Measurements from ENCODE around the gene SKIC8.

SKIC8 gene

DNA sequence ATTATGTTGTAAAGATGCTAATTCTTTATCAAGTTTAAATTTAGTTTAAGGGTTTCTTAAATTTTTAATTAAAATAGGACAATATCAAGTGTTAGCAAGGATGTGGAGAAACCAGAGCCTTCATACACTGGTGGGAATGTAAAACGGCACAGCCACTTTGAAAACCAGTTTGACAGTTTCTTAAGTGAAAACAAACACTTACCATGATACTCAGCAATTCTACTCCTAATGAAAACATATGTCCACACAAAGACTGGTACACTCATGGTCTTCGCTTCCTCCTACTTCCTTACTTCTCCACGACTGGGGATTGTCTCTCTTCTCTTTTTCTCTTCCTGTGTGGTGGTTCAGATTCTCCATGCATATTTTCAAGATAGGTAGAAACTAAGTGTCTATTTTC, 9.2 kb downstream of the SKIC8 start:
- DNase-seq, result no peak

DNA sequence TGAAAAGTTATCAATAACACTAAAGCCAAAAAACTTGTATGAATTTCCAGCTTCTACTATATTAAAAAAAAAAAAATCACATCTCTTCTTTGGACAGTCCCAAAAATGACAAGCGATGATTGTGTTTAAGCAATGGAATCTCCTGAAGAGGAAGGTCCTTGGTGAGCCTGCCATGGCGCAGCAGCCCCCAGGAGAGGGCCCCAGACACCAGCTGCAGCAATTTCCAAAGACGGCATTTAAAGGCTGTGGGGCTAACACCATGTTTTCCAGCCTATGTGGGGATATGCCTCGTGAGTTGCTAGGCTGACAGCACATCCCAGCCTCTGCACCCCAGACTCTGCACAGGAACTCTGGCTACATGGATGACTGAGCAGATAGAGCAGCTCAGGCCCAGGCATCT, 14.7 kb downstream of the SKIC8 start:
- DNase-seq, result no peak

DNA sequence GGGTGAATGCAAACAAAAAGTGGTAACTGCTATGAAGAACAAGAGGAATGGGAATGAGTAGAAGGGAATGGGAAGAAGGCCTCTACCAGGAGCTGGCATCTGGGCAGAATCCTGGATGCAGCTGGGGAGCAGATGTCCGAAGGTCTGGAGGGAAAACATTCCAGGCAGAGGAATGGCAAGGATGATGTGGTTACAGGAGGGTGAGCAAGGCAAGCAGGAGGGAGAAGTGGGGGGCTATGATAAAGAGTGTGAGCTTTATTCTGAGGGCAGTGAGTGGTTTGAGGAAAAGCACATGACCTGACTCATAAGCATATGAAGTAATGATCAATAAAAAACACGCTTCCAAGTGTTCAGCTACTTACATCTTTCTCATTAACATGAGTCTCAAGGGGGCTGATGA, 17.1 kb downstream of the SKIC8 start:
- DNase-seq, result no peak

DNA sequence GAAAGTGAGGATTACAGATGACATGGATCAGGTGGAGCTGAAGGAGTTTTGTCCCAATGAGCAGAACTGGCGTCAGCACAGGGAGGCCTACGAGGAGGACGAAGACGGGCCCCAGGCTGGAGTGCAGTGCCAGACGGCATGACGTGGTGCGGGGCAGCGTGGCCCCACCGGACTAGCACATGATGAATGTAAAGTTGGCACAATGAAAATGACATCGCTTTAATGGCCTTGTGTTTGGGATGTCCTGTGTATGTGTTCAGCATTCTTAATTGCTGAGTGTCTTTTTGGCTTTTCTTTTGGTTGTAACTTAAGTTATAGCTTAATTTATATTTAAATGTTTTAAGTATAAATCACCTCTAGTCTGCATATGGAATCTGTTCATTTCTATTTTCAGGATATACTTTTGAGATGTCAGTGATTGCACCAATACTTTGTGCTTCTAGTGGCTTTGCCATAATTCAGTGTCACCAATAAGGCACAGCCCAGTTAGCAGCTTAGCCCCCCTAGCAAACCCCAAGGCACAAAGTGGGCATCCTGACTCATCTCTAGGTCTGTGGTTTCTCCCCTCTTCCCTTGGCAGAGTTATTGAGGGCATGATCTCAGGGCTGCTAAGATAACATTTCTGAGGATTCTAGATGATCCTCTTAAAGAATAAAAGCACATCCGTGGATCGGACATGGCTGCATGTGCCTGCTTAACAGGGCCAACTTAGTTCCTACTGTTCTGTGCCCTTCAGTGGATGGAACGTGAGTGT, 18.9 kb downstream of the SKIC8 start:
- no peak for DNase-seq

DNA sequence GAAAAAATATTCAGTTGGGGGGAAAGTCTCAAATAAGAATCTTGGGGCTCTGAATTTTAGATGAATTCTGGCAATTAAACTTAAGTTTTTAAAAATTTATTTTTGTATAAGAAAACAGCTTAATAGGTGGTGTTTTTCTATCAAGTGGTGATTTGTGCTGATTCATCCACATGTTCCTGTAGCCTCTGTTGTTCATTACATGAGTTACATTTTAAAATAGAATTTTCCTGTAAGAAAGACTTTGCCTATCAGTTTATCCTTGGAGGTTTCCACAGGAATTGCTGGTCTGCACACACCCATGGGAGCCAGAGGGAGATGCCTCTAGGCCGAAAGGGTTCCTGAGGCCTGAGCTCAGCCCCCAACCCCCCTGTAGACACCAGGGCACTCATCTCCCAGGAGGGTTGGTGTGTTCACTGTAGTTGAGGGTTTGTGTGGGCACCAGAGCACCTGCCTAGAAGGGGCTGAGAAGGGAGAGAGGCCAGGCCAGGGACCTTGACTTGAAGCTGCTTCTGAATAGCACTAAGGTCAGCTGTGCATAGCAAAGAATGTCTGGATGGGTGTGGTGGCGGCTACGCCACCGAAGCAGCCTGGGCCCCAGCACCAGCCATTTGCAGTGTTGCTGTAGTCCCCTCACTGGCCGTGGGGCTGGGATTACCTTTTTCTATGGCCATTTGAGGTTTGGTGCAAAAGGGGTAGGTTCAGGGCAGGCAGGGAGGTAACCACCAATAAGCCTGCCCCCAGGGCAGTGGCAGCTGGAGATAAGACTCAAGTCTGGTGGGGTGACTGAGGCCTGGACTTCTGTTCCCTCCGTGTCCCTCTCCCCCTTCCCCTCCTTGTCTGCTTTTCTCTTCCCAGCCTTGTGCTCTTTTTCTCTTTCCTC, 23.1 kb downstream of the SKIC8 start:
- no peak for DNase-seq

DNA sequence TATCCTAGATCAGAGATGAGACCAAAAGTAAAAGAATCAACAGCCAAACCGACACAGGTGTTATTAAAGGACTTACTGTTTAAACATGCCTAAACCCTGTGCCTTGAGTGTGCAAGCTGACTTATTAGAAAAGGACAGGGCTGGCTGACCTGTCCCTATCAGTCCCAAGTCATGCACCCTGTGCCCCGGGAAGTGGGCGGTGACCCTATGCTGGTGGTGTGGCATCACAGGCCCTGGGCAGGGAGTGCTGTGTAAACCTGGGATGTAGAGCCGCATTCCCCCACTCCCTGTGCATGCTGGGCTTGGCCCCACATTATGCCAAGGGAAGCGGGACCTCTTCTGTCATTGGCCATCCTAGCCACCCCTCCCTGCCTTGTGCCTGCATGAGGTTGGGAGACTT, 24.4 kb downstream of the SKIC8 start:
- no peak for DNase-seq

DNA sequence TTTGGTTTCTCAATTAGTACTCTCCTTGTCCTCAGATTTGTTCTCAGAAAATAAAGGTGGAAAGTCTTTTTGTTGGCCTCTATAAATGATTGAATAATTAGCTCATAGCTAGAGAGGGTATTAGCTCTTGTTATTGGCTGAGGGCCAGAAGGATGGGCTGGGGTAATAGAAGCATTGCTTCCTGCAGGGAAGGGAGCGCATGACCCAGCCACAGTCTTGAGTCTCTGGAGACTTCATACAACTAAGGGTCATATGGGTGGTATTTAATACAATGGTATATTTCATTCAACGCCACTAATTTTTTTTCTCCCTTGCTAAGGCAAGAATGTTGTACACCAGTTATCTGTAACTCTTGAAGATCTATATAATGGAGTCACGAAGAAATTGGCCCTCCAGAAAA, 26.6 kb downstream of the SKIC8 start:
- no peak for DNase-seq

DNA sequence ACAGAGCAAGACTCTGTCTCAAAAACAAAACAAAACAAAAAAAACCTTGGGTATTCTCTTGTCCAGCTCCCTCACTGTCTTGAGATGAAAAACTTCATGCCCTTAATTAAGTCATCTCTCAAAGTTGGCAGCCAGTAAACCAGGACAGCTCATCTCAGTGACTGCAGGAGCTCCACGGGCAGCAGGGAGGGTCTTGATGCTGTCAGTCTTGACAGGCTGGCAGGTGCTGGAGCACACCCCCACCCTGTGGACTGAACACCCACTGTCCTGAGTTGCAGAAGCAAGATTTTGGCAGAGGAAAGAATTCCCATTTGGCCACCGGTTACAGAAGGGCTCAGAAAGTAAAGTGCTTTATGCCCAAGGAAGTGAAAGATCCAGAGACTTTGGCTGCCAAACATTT, 27.1 kb downstream of the SKIC8 start:
- no peak for DNase-seq

DNA sequence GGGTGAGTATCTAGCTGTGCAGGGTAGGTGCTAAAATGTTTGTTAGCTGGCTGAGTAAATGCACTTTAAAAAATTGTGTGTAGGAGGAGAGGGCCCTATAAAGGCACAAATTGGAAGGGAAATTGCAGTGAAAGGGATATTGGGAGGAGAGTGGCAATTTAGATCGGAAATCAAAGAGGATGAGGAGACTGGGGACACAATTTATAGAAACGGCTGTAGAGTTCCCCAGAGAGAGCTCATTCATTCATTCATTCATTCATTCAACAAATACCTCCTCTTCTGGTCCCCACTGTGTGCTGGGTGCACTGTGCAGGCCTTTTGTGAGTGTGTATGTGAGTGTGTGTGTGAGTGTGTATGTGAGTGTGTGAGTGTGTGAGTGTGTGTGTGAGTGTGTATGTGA, 32.6 kb downstream of the SKIC8 start:
- no peak for DNase-seq

DNA sequence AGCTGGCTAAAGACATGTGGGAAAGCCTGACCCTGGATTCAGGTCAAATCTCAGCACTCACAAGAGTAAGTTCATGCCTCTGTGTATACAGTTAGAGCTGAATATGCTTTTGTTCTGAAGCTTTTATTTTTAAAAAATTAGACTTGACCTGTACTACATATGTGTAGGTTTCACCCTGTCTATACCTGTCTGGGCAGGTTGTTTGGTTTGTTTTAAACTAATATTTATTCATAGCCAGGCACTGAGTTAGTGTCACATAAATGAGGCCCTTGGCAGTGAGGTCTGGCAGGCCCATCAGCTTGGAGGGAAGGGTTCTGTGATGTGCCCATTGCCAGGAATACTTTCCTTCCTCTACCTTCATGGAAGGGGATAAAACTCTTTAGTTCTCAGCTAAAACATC, 33.2 kb downstream of the SKIC8 start:
- no peak for DNase-seq

DNA sequence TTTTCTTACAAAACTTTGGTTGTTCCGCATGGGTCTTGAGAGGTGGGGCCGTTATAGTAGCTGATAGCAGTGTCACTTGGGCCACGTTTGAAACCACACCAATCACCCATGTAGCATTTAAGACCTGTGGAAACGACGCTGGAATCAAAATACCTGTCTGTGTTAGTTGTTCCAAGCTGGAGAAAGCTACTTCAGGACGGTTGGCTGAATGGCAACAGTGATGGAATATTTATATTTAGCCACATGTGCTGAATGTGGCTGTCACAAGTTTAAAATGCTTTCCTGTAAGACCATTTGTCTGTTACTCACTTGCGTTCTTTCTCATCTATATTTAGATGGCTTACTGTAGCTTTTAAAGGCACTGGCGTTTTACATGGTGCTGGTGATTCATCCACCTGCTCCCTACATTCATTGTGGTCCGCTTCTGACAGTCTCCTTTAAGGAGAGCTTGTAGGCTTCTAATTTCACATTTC, 33.6 kb downstream of the SKIC8 start:
- no peak for DNase-seq

DNA sequence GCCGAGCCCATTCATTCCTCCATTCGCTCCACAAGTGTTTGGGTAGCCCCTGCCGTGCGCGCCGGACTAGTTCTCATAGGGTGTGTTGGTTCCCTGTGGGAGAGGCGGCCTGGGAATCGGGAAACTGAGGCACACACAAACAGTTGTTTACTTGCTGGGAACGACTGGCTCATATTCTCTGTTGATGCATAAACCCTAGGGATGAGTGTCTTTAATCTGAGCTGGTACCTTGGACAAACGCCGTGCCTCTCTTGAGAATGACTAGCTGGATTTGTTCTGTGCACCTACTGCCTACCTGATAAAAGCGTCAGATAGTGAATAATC, 34.3 kb downstream of the SKIC8 start:
- DNase-seq, result no peak

DNA sequence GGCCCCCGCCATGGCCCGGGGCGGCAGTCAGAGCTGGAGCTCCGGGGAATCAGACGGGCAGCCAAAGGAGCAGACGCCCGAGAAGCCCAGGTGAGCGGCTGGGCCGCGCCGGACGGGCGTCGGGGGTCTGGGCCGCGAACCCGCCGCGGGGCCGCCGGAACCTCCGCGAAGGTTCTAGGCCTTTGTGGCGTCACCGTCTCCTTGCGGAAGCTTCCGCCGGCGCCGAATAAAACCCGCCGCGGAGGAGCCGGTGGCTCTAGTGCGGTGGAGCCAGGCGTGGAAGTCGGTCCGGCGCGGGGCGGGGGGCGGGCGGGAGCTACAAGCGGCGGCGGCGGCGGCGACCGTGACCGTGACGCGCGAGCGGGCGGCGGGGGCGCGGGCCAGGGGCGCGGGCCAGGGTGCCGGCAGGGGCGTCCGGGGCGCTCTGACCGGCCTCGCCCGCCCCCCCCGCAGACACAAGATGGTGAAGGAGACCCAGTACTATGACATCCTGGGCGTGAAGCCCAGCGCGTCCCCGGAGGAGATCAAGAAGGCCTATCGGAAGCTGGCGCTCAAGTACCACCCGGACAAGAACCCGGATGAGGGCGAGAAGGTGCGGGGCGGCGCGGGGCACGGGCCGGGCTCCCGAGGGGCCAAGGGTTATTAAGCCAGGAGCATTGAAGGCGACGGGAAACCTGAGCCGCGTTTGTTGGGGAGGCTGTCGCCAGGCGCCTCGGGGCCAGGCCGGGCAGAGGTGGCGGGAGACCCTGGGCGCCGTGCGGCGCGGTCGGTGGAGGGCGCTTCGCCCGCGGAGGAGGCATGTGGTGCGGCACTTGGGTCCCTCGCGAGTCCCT, 34.9 kb downstream of the SKIC8 start, which contains the start of gene DNAJA4:
DNAJA4 (plus strand) TSS at position 259 of the 833 bp plus-strand sequence; CDS start at position 461, 202 bp downstream.
- DNase-seq, result no peak

DNA sequence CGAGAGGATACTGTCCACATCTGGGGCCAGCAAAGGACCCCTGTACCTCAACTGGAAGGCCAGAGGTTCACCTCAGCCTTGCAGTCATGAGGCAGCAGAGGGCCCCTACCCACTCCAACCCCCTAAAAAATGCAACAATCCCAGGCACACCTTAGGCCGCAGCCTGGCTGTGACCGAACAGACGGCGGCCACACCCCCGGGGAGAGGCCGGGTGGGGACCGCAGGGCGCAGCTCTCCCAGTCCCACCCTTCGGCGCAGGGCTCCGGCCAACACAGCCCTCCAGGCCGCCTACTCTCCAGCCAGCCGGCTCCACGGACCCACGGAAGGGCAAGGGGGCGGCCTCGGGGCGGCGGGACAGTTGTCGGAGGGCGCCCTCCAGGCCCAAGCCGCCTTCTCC, 35.5 kb downstream of the SKIC8 start:
- DNase-seq, result no peak

DNA sequence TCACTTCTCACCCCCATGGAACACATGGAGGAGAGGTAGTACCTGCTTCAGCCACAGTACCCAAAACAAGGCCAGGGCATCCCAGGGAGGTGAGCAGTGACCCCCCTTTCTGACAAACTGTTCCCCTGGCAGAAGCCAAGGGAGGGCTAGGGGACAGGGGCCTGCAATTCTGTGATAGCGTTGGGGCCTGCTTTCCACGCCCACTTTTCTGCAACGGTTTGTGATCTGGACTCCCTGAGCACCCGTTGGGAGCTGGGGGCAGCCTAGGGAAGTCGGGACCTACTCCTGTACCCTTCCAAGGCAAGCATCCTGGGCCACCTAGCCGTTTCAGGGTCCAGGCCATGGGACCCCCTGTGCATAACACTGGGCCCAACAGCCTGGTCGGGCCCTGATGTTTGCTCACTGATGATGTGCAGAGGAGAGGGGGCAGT, 36.0 kb downstream of the SKIC8 start:
- no peak for DNase-seq

DNA sequence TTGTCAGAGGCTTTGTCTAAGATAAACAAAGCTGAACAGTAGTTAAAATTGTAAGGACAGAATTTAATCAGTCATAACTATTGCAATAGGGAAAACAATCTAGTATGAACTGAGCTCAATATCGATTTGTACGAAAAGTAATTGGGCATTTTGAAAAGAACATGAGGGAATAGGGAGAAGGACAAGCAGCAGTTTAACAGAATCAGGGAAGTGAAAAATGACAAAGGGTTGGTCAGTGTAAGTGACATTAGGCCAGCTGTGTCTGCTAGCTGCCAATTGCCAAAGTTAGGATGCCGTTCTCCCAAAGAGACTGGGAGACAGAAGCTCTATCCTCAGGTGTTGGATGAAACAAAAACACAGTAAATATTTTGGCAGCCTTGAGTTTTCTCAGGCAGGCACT, 38.3 kb downstream of the SKIC8 start:
- DNase-seq, result no peak

DNA sequence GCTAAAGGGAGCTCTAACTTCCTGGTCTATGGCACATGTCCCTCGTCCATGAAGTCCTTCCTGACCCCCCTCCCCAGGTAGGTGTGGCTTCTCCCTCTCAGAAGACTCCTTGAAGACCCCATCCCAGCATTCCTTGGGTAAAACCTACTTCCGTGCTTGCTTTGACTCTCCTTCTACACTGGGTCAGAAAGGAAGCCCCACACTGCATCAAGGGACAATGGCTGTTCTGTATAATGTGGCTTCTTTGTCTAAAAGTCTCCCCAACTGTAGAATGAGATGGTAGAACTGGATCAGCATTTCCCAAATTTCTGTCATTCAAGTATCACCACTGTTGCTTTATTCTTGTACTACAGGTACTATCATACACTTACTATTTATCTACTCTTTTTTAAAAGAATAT, 38.9 kb downstream of the SKIC8 start:
- DNase-seq, result no peak

DNA sequence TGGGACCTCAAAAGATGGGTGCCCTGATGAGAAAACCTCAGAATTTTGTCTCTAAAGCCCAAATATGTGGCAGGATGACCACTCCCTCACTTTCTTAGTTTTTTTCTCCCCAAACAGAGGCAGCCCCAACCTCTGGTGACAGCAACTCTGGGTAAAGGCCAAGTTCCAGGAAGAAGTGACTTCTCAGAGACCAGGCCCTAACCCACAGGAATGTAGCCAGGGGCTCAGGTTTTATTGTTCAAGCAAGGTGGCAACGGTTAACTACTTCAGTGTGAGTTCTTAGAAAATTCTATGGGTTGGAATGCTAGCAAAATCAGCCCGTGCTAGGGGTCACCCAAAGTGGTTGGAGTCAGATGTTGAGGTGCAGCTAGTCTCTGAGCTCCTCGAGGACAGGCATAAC, 40.2 kb downstream of the SKIC8 start:
- DNase-seq, result no peak

DNA sequence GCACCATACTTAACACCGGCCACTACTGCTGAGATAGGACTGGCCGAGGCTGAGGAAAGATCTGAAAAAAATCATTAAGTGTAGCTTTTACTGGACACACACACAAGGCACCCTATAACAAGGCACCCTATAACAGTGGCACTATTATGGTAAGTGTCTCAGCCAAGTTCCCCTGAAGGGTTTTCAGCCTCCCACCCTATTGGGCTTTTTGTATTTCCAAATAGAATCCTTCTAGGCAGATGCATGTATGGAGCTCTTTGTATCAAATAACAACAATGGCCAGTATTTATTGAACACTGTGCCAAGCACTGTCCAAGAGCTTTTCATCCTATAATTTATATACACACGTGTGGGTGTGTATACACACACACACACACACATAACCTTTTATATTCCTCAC, 41.7 kb downstream of the SKIC8 start:
- DNase-seq, result no peak

DNA sequence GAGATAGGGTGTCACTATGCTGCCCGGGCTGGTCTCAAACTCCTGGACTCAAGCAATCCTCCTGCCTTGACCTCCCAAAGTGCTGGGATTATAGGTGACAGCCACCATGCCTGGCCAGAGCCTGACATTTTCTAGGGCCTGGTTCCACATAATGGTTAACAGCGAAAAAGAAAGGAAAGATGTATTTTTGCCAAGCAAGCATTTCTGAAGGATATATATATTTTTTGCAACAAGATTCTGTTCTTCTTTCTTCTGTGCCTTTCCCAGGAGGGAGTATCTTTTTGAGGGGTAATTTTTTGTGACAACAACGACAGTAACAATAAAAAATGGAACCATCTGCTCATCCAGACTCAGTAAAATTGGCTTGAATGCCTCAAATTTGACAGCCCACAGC, 43.4 kb downstream of the SKIC8 start:
- no peak for DNase-seq

DNA sequence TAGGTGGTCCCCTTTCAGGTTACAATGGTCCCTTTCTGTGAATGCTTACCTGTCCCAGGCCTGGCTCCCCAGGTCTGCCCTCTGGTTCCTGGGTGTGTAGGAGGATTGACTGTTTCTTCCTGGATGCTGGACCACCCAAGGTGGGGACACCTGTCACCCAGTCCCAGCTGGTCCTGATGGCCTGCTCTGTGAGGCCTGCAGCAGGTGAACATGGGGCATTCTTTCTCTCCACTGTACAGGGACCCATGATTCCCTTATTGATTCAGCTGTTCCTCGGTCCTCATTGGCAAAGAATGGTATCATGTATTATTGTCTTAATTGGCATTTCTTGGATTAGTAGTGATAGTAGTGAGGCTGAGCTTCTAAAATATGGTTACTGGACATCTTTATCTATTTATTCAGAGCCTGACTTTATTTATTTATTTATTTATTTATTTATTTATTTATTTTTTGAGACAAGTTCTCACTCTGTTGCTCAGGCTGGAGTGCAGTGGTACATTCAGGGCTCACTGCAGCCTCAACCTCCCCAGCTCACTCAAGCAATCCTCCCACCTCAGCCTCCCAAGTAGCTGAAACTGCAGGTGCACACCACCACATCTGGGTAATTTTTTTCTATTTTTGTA, 43.9 kb downstream of the SKIC8 start:
- no peak for DNase-seq

DNA sequence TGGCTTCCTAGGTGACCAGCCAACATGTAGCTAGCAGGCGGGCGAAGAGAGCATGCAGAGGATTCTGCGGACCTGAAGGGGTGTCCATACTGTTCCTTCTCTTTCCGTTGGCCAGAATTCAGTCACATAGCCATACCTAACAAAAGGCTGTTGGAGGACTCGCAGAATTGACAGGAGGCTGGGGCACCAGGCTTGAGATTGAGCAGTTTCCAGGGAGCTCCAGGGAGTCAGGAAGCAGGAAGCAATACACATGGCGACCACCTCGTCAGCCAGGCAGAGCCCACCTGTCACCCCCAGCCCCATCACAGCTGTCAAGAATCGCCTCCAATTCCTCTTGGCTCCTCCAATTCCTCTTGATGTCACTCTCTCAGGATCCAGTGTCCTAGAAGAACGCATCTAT, 48.3 kb downstream of the SKIC8 start:
- no peak for DNase-seq

DNA sequence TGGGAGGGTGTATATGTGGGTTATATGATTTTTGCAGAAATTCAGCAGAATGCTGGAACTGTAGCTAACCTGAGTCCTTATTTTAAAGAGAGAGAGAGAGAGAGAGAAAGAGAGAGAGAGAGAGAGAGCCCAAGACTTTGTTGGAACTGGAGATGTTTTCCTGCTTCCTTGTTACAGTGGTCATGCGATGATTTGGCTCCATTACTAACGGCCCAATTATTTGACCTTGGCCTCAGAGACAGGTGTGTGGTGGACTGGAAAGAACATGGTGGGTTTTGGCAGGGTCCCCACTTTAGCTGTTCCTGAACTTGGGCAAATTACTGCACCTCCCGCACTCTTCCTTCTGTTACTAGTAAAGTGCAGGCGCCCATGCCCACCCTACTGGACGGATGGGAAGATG, 50.3 kb downstream of the SKIC8 start:
- DNase-seq, result no peak
